Measurements from ENCODE around the gene SDHA.
"Not testable (repeated sequence)": the region's sequence is repeated elsewhere in the genome, so short reads cannot be mapped to it uniquely, and the experiment has no call there.

Gene SDHA

DNA sequence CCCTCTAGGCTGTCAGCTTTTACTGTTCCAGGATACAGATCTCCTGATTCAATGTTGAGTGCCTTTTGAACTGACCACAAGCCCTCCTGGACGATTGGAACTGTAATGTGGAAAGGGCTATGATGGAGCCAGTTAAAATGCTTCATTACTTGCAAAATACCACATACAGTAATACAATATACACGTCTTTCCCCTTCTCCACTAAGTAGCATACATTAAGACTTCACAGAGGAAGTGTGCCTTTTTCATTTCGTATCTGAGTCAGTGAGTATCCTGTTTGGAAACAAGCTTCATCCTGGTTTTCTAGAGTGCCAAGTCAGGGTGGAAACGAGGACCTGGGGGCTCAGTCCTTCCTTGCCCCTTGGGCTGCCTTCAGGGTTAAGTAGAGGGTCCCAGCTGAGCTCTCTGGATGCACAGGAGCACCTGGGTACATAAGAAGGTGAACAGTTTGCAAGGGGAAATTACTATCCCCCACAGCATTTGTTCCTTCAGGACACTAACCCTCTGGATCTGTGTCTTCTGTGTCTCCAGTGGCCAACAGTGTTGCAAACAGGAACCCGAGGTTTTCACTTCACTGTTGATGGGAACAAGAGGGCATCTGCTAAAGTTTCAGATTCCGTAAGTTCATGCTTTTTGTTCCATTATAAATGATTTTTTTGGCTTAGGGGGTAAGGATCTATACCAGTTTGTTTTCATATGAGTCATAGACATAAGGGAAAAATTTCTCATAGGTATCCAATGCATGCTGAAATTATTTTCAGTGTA lies 5.0 kb downstream of the SDHA start:
- DNase-seq = not testable (repeated sequence)

DNA sequence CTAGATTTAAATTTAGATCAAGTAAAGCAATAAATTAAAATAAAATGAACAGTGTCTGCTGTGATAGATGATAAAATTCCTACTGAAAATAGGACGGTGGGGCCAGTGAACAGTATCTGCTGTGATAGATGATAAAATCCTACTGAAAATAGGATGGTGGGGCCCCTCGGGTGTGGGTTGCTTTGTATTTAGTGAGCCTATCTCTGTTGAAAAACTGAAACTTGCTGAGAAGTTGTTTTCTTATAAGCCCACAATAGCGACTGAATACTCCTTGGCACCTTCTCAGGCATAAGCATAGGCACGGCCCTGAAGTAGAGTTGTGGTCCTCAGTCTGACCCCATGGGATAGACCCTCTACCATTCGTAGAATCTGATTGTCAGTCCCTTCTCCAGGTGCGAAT lies 5.7 kb downstream of the SDHA start:
- no peak for DNase-seq

DNA sequence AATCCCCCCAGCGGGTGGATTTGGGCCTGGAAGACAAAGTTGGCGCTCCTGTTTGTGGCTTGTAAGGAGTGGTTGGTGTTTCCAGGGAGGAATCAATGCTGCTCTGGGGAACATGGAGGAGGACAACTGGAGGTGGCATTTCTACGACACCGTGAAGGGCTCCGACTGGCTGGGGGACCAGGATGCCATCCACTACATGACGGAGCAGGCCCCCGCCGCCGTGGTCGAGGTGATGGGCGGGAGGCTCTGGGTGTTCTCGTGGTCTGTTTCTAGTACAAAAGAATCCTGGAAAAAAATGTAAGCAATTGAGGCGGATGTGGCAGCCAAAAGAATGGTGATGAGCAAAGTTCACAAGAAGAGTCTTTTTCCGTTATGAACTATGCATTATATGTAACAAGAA lies 7.2 kb downstream of the SDHA start:
- DNase-seq = no peak

DNA sequence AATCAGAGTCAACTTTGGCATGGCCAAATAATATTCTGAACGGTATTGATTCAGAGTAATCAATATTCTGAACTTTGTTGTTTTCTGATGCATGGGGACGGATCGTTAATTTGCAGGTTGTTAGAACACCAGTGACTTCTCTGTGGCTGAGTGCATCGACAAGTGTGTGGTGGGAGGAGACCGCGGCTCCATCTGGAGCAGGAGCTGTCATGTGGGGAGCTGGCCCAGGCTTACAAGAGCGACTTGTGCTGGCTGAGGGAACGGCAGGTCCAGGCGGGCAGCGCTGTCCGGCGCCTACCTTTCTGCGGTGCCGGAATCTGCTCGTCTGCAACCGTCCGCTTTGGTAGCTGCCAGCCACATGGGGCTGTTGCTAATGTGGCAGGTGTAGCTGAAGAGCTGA lies 9.3 kb downstream of the SDHA start:
- not testable (repeated sequence) for DNase-seq

DNA sequence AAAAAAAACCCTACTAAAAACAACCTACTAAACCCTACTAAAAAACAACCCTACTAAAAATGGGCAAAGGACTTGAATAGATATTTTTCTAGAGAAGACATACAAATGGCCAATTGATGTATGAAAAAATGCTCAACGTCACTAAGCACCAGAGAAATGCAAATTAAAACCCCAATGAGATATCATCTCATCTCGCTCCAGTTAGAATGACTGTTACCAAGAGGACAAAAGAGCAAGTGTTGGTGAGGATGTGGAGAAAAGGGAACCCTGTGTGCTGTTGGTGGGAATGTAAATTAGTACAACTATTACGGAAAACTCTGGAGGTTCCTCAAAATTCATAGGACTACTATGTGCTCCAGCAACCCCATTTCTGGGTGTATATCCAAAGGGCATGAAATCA lies 10.8 kb downstream of the SDHA start:
- DNase-seq = no peak

DNA sequence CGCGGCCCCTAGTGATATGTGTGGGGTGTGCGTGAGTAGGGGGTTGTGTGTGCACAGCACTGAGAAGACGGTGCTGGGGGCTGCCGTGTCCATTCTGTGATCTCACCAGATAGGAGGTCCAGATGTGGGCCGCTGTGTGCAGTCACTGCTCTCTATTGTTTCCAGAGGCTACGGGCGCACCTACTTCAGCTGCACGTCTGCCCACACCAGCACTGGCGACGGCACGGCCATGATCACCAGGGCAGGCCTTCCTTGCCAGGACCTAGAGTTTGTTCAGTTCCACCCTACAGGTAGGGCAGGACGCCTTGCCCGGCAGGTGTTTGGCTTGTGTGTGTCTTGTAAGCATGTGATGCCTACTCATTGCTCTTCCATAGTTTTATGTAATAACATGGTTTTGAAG lies 12.6 kb downstream of the SDHA start:
- no peak for DNase-seq

DNA sequence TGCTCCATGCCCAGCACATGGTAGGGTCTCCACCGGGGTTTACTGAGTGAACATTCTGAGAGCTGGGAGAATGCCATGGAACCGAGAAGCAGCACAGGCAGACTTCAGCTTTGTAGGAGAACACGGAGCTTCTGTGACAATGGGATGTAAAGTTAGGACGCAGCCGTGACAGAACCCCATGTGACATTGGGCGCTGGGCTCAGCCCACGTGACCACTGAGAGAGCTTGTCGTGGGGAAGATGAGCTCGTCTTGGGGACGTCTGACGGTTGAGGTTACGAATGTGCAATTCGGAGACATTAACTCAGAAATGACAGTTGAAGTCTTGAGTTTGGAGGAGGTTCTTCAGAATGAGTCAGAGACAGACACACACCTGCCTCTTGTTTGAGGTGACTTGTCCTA lies 13.5 kb downstream of the SDHA start:
- no peak for DNase-seq

DNA sequence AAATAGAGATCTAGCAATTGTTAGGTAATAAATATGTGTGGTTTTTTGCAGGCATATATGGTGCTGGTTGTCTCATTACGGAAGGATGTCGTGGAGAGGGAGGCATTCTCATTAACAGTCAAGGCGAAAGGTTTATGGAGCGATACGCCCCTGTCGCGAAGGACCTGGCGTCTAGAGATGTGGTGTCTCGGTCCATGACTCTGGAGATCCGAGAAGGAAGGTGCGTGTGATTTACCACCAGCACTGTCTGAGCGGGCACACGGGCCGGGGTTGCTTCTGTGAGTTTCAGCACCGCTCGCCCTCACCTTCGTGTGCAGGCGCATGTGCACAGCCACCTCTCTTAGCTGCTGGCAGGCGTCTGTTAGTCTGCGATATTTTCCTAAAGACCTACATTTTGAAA lies 15.3 kb downstream of the SDHA start:
- DNase-seq = not testable (repeated sequence)

DNA sequence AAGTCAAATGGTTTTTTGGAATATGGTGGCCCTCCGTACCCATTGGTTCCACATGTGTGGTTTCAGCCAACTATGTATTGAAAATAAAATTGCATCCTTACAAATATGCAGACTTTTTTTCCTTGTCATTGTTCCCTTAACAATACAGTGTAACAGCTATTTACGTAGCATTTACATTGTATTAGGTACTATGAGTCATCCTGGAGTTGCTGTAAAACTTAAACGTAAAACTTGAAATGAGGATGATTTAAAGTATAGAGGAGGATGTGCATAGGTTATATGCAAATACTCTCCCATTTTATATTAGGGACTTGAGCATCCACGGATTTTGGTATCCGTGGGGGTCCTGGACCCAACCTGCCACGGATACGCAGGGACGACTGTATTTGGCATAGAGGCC lies 16.3 kb downstream of the SDHA start:
- no peak for DNase-seq

DNA sequence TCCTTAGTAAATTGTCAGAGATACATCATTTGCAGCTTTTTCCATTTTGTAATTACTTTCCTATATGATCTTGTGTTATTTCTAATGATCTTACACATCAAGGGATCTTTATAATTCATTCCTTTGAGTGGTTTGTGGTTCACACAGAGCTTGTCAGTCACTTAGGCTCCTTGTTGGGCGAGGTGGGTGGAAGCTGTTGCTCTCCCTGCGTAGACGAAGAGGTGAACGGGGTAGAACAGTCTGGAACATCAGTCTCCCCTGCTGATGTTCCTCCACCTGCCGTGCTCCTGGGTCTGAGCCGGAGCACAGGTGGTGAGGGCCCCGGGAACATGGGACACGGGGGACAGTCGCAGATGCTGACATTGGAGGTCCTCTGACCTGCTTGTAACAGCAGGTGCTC lies 17.4 kb downstream of the SDHA start:
- DNase-seq = not testable (repeated sequence)

DNA sequence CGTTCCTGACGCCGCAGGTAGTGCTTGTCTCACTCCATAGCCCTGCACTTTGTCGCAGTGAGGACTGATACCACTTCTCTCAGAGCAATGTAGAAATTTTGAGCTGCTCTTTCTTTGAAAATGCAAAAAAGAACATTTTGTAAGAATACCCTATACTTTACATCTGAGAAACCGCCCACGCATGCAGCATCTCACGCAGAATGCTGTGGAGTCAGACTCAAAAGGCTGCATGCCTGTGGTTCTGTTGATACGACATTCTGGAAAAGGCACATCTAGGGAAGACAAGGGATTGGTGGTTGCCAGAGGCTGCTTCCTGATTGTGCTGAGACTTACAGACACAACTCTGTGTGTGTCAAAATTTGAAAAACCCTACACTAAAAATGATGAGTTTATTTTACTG lies 19.8 kb downstream of the SDHA start:
- DNase-seq = not testable (repeated sequence)

DNA sequence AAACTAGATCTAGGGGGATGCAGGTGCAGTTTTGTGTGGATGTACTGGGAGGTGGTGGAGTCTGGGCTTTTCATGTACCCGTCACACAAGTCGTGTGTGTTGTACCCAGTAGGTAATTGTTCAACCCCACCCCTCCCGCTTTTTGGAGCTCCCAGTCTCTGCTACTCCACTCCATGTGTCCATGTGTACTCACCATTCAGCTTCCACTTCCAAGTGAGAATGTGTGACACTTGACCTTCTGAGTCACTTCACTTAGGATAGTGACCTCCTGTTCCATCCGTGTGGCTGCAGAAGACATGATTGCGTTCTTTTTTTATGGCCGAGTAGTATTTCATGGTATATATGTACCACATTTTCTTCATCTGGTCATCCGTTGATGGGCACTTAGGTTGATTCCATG lies 22.4 kb downstream of the SDHA start:
- DNase-seq = not testable (repeated sequence)

DNA sequence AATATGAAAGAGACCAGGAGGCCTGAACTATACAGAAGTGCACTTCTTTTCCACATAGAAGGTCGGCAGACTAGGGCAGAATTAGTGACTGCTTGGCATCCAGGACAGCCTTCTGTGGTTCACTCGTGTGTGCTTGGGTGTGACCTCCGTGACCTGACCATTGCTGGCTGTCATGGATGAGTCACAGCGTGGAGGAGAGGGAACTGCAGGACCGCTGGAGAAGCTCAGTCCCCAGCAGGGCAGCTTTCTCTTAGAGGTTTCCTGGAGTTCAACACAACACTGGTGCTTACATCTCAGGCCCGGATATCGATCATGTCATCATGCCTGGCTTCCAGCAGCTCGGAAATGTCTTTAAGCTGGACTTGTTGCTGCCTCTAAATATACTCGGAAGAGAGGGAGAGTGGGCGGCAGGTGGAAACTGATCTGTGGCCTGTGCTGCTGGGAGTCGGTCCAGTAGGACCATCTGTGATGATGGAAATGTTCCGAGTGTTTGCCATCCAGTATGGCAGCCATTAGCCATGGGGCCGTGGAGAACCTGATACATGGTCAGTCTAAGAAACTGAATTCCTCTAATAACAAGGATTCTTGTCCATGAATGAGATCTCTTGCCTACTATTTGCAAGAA lies 23.0 kb downstream of the SDHA start:
- not testable (repeated sequence) for DNase-seq

DNA sequence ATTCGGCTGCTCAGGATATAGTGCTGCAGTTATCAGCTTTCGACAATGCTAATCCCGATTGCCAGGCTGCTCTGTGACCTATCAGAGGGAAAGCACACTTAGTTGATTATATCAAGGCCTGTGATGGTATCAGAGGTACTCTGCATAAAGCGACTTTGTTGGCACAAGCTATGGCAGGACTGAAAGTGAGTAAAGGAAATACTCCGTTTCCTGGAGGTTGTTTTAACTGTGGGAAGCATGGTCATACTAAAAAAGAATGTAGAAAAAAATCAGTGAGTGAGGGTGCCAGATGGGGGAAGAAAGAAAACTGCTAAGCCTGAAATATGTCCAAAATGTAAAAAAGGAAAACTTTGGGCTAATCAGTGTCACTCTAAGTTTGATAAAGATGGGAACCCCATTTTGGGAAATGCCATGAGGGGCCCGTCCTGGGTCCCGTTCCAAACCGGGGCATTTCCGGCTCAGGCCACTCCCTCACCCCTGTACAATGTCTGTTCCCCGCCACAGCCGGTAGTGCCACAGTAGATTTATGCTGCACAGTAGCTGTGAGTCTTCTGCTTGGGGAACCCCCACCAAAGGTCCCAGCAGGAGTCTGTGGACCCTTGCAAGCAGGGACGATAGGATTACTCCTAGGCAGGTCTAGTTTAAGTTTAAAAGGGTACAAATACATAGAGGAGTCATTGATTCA lies 25.7 kb downstream of the SDHA start:
- not testable (repeated sequence) for DNase-seq

DNA sequence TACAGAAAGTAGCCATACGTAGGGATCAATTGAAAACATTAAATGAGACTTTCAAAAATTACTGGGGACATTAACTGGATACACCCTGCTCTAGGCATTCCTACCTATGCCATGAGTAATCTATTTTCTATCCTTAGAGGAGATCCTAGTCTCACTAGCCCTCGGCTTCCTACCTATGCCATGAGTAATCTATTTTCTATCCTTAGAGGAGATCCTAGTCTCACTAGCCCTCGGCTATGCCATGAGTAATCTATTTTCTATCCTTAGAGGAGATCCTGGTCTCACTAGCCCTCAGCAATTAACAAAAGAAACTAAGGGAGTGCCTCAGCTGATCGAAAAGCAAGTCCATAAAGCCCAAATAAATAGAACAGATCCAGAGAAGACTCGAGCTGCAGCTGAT lies 27.6 kb downstream of the SDHA start:
- DNase-seq = not testable (repeated sequence)

DNA sequence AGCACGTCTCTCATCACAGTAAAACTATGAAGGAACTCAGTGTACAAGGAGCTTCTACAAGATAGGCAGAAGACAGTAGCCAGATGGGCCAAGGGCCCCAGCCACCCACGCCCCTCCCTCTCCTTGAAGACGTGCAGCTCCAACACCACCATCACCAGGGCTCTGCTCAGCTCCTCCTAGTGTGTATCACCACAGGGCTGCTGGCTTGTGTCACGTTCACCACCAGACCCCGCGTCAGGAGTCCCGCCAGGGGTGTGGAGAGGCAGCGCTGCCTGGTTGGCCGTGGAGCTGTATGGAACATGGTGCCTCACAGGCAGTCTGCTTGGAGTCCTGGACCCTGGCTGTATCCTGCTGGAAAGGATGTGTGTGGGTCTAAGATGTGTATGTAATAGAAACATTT lies 32.3 kb downstream of the SDHA start:
- not testable (repeated sequence) for DNase-seq

DNA sequence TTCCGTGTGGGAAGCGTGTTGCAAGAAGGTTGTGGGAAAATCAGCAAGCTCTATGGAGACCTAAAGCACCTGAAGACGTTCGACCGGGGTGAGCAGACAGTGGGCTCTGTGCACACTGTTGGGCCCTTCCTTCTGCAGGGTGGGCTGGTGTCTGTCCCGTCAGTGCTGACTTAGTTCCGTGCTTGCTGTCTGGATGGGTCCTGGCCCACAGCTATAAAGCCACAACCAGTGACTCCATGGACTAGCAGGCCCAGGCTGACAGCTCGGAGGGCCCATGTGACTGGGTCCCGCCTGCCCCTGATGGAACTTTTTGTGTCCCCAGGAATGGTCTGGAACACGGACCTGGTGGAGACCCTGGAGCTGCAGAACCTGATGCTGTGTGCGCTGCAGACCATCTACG lies 32.9 kb downstream of the SDHA start:
- DNase-seq = not testable (repeated sequence)

DNA sequence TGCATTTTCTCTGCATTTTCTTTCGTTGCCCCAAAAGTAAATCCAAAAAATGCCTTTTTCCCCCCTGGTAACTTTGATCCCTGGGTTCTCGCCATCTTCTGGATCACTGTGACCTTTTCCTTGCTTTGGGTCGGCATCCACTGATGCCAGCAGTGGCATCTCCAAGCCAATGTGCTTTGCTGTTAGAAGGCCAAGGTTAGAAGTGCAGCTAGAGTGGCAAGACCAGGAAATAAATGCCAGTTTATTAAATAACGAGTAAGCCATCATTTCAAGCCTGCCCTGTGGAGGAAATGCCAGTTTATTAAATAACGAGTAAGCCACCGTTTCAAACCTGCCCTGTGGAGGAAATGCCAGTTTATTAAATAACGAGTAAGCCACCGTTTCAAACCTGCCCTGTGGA lies 33.4 kb downstream of the SDHA start:
- DNase-seq = not testable (repeated sequence)

DNA sequence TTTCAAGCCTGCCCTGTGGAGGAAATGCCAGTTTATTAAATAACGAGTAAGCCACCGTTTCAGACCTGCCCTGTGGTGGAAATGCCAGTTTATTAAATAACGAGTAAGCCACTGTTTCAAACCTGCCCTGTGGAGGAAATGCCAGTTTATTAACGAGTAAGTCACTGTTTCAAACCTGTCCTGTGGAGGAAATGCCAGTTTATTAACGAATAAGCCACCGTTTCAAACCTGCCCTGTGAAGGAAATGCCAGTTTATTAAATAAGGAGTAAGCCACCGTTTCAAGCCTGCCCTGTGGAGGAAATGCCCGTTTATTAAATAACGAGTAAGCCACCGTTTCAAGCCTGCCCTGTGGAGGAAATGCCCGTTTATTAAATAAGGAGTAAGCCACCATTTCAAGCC lies 33.9 kb downstream of the SDHA start:
- DNase-seq = not testable (repeated sequence)

DNA sequence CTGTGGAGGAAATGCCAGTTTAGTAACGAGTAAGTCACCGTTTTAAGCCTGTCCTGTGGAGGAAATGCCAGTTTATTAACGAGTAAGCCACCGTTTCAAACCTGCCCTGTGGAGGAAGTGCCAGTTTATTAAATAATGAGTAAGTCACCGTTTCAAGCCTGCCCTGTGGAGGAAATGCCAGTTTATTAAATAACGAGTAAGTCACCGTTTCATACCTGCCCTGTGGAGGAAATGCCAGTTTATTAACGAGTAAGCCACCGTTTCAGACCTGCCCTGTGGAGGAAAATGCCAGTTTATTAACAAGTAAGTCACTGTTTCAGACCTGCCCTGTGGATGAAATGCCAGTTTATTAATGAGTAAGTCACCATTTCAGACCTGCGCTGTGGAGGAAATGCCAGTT lies 34.4 kb downstream of the SDHA start:
- no peak for DNase-seq

DNA sequence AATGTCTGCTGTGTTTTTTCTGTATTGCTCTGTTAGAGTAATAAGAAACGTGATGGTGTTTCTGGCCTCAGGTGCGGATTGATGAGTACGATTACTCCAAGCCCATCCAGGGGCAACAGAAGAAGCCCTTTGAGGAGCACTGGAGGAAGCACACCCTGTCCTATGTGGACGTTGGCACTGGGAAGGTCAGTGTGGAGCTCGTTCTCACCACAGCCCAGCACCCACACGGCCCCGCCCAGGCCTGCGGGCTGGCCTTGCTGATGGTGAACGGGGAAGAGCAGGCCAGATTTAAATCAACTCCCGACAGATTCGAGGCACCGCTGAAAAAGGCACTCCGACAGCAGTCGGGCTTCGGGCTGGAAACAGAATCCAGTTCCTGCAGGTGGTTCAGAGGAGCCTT lies 36.2 kb downstream of the SDHA start:
- DNase-seq = not testable (repeated sequence)

DNA sequence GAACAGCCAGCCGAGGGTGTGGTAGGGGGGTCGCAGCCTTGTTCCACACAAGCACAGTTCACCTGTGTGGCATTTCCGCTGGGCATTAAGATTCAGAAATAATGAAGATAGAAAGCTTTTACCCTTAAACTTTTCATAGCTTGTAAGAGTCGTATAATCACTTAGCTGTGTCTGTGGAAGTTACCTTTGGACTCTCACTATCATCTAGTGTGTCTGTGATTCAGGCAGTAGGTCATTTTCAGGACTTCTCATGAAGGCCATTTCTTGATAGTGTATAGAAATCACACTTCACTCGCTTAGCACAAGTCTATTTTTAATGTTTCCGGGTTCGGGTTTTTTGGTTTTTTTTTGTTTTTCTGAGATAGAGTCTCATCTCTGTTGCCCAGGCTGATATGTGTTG lies 37.0 kb downstream of the SDHA start:
- DNase-seq = not testable (repeated sequence)

DNA sequence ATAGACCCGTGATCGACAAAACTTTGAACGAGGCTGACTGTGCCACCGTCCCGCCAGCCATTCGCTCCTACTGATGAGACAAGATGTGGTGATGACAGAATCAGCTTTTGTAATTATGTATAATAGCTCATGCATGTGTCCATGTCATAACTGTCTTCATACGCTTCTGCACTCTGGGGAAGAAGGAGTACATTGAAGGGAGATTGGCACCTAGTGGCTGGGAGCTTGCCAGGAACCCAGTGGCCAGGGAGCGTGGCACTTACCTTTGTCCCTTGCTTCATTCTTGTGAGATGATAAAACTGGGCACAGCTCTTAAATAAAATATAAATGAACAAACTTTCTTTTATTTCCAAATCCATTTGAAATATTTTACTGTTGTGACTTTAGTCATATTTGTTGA lies 38.2 kb downstream of the SDHA start:
- DNase-seq = not testable (repeated sequence)

DNA sequence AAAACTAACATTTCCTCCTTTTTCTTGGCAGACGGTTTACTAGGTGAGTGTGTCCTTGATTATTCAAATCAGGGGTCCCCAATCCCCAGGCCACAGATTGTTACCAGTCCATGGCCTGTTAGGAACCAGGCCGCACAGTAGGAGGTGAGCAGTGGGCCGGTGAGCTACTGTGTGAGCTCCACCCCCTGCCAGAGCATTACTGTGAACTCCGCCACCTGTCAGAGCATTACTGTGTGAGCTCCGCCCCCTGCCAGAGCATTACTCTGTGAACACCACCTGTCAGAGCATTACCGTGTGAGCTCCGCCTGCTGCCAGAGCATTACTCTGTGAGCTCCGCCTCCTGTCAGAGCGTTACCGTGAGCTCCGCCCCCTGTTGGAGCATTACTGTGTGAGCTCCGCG lies 39.0 kb downstream of the SDHA start:
- DNase-seq = no peak
